IPS-18c (cell line): ENCODE data around the gene TAF13.
"Not testable (repeated sequence)": the region's sequence is repeated elsewhere in the genome, so short reads cannot be mapped to it uniquely, and the experiment has no call there.

Experiments
- H3K4me3 ChIP-seq: 2 replicates; pipeline ENCODE4 v1.7.0; 2013; ENCODE audit warnings: low read depth, mild to moderate bottlenecking, low read length, moderate library complexity; ENCODE audit not compliant: insufficient read depth
- H3K9me3 ChIP-seq: one replicate; pipeline ENCODE4 v1.6.1; 2013; ENCODE audit warnings: mild to moderate bottlenecking, low read length, moderate library complexity; ENCODE audit not compliant: control insufficient read depth, insufficient read depth

The TAF13 gene

DNA sequence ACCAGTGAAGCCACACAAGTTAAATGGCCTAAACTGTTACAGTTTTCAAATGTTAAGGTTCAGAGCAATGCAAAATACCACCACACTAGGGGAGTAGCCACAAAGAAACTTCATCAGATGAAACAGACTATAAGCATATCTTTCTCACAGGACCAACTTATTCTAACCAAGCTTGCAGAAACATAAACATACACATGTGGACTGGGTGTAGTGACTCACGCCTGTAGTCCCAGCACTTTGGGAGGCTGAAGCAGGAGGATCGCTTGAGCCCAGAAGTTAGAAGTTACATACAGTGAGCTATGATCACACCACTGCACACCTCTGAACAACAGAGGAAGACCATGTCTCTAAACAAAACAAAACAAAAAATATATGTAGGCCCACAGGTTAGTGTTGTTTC, 51.2 kb downstream of the TAF13 start:
- Histone ChIP-seq H3K9me3 (no peaks in the 10 kb centered on the region), H3K4me3 (no peak overlapping the region)

DNA sequence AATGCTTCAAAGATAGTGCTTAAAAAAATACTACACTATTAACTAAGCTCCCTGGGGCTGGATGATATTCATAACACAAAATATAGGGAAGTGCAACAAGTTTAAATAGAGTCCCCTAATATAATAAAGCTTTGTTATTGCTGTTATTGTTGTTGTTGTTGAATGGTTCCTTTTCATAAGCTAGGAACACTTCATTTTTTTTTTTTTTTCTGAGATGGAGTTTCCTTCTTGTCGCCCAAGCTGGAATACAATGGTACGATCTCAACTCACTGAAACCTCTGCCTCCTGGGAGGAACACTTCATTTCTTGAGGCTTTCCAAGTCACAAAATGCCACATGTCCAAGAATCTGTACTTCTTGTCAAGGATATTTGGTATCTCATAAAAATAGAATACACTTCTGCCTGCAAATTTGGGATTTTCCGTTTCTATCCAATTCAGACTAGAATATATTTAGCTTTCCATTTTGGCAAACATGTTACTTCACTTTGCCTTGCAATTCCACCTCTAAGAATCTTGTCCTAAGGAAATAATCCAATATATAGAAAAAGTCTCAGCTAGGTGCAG, 55.0 kb downstream of the TAF13 start:
- Histone ChIP-seq H3K9me3 (no peaks in the 10 kb centered on the region), H3K4me3 (no peak overlapping the region)

DNA sequence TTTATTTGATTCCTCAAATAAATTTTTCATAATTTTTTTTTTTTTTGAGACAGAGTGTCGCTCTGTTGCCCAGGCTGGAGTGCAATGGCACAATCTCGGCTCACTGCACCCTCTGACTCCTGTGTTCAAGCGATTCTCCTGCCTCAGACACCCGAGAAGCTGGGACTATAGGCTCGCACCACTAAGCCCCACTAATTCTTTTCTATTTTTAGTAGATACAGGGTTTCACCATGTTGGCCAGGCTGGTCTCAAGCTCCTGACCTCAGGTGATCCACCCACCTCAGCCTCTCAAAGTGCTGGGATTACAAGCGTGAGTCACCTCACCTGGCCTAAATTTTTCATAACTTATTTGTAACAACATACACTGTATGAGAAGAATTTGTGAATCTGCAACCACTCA, 58.1 kb downstream of the TAF13 start:
- not testable (repeated sequence) for H3K9me3 ChIP-seq, H3K4me3 ChIP-seq

DNA sequence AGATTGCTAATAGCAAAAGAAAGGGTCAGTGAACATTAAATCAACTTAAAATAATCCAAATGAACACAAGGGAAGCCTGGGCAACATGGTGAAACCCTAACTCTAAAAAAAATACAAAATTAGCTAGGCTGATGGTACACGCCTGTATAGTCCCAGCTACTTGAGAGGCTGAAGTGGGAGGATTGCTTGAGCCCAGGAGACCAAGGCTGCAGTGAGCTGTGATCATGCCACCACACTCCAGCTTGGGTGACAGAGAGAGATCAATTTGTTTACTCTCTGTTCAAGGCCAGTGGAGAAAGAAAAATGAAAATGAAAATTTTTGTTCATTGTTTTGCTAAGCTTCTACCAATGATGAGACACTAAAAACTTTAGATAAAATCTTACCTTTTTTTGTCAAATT, 58.7 kb downstream of the TAF13 start:
- Histone ChIP-seq H3K9me3 (no peaks in the 10 kb centered on the region), H3K4me3 (no peak overlapping the region)
